ENCODE measurements around the gene ATL3.
"Not testable (repeated sequence)": the region's sequence is repeated elsewhere in the genome, so short reads cannot be mapped to it uniquely, and the experiment has no call there.

Gene ATL3

DNA sequence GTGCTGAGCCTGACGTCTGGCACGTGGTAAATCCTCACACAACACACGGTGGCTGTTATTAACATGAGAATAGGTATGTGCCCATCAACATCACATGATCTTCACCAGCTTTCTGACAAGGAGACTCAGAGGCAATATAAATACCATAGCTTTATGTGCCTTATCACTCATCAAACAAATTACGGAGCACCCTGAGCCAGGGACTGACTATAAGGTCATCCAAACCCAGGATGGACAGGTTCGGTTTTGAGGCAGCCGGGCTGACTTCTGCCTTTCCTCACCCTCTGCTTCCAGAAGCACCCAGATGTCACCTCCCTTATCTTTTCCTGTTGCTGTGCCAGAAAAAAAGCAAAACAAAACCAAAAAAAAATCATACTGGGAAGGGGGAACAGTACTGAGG, 51.2 kb downstream of the ATL3 start:
- DNase-seq, result no peak

DNA sequence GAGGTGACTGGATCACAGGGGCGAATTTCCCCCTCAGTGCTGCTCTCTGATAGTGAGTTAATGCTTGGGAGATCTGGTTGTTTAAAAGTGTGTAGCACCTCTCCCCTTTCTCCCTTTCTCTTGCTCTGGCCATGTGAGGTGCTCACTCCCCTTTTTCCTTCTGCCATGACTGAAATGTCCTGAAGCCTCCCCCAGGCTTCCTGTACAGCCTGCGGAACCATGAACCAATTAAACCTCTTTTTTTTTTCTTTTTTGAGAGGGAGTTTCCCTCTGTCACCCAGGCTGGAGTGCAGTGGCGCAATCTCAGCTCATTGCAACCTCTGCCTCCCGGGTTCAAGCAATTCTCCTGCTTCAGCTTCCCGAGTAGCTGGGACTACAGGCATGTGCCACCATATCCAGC, 53.5 kb downstream of the ATL3 start:
- not testable (repeated sequence) for DNase-seq

DNA sequence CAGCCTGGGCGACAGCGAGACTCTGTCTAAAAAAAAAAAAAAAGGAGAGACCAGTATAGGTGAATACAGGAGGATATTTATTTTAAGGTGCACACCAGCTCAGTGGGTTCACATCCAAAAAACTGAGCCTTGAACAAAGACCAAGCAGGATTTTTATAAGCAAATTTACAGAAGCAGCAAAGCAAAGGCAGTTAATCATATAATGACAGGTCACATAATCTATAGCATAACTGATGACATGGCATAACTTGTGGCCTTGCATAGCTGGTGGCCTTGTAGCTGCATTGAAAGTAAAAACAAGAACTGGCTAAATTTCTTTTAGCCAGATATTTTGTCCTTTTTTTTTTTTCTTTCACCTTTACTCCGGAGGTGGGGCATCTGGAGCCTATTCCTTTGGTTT, 54.2 kb downstream of the ATL3 start:
- DNase-seq, result no peak

DNA sequence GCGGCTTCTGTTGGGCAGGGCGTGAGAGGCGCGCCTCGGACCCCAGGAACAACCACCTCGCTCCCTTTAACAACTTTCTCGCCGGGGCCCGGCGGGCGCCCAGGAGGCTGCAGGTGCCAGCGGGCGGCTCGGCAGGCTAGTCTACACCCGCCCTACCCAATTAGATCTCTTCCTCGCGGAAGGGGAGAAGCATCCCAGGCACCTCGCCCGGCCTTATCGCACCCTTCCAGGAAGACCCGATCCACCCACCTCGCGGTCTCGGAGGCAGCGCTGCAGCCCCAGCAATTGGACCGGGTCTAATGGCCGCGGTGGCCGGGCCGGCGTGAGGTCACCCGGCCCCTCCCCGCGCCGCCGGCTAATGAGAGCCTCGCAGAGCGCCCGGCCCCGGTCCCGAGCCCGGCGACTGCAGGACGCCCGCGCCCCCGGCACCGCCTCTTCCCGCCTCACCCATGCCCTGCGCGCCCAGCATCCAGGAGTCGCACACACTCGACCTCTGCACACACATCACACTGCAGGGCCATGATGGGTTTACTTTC, 57.0 kb downstream of the ATL3 start, which contains the start of gene PLAAT3:
Gene PLAAT3, minus strand, starts transcription at position 298 of the 536 bp plus-strand sequence. CDS start 419 bp downstream, outside the sequence.
- peak; percentile 49 for DNase-seq

DNA sequence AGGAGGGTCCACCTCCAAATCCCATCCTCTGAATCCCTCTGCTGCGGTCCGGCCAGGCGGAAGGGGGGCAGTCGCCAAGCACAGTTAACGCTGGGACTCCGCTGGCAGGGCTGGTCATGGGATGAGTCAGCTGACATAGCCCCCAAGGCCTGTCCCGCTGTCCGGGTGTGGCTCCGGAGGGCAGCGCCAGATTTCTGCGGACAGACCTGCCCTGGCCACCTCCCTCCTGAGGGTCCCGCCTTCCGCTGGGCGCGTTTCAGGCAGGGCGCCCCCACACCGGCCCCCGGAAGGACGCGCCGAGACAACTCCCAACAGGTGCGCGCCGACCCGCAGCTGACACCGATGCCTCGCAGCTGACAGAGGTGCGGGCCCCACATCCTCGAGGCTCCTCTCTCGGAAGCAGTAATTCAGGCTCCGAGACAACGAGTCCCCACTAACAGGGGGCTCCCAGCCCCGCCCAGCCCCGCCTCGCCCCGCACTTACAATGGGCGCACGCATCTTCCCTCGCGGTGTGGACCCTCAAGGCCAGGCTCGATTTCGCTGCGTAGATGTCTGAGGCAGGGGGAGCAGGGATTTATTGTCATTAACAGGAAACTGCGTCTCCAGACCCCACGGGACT, 57.5 kb downstream of the ATL3 start:
- peak; percentile 51 for DNase-seq

DNA sequence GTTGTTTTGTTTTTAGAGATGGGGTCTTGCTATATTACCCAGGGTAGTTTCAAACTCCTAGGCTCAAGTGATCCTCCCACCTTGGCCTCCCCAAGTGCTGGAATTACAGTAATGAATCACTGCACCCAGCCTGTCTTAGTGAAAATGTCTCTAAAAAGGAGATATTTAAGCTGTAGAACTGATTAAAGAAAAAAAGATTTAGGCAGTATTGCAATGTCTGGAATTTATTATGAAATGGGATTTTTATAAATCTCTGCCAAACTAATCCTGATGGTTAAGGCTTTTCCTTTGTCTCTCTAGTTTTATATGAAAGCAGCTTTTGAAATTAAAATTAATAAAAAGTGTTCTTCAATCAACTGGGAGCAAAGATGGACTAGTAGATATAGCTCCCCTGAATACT, 59.0 kb downstream of the ATL3 start:
- DNase-seq, result no peak

DNA sequence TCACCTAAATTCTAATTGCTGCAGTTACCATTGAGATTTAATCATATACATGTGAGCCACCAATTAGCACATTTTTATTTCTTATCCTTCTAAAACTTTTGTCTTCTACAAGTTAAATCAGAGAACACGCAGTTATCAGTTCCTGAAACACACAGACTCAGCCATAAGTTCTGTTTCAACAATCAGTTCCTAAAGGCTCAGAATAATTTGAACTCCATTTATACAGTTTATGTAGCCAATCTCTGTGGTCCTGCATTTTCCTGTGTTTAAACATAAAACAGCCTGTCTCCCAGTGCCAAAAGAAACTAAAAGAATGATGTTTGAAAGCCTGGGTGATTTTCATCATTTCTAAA, 59.8 kb downstream of the ATL3 start:
- DNase-seq, result no peak

DNA sequence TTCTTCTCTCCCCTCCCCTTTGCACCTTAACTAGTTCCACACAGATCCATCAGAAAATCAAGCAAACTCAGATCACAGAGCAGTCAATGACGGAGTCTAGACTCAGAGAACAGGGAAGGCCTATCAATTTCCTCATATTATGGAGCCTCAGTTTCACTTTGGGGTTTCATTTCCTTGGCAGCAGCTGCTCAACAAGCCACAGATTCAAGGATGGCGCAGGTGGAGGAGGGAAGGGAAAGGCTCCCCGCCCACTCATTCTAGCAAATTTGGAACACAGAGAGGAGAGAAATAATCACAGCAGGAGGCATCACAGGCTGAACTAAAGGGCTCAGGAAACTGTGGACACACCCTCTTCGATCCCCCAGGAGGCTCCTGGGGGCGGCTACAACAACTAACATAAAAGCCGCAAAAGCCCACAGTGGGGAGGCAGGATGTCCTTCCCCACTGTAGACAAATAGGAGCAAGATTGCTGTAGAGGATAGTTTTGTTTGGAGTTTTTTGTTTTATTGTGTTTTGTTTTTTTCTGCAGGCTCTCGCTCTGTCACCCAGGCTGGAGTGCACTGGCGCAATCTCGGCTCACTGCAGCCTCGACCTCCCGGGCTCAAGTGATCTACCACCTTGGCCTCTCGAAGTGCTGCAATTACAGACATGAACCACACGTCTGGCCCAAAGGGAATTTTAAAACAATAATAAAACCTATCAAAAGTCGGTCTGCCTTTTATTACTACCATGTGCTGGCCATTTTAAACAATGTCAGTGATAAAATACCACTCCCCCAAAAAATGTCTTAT, 60.4 kb downstream of the ATL3 start:
- DNase-seq, result no peak

DNA sequence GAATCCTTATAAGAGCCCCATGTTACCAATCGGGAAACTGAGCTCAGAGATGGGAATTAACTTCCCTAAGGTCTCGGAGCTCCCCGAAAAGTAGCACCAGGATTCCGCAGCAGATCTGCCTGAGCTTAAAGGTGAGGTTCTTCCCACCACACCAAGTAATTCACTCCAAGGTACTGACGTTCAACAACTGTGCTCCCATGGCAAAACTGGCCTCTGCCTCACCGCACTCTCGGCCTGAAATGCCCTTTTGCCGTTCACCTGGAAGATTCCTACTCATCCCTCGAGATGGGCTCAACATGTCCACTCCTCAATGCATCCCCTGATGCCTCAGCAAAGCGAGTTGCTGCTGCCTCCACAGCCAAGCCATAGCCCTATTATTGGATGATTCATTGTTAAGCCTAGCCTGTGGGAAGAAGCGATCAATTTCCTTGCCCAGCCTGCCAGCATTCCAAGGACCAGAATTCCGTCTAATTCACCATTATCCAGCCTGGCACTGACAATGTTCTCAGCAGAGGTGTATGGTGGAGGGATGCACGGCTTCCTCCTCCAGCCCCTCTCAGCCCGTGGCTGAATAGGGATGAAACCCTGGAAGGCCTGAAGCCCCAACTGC, 61.1 kb downstream of the ATL3 start:
- DNase-seq, result no peak

DNA sequence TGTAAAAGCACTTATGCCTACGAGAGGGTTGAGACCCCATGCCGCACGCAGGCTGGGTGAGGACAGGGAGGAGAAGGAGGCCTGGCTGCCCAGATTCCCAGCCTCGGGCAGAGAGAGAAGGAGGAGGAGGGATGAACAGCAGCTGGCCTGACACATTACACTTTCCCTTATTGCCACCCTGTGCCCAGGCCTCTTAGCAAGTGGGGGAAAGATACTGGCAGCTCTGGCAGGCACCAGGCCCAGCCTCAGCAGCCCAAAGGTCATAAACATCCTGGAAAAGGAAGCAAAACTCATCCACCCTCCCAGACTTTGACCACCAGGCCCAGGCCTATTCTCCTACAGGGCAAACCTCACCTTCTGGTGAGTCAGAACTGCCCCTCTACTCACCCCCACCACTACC, 61.6 kb downstream of the ATL3 start:
- no peak for DNase-seq

DNA sequence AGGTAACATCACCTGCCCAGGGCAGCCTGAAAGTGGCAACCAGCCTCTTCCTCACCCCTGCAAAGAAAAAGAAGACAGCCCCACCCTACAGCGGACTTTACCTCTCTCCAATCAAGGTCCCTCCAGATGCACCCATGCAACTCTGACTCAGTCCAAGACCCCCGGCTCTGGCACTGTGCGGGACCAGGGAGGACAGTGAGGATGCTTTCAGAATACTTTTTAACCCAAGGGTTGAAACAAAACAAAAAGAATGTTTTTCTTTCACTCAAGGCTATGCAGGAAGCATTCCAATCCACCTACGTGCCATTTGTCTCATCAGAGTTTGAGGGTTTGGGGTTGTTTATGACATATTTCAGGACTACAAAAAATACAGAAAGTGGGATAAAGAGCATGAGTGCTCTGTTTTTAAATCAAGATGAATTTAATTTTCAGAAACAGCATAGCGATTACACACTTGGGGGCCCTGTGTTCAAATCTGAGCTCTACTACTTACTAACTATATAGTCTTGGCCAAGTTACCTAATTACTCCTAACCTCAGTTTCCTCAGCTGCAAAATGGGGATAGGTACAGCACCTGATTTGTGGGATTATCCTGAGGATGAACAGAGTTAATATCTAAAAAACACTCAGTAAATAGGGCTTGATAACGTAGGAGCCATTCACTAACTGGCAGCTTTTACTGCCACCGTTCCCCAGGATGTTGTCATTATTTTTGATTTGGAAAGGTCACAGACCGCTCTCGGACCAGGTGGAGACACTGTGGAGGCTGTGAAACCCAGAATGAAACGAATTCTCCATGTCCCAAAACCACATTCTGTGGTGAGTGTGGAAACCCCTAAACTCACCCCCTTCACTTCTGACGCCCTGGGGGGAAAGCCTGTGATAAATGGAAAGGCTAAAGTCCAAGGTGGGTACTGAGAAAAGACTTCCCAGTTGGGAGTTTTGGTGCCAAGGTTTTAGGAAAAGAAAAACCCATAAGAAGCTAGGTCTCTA, 62.5 kb downstream of the ATL3 start:
- DNase-seq, result no peak

DNA sequence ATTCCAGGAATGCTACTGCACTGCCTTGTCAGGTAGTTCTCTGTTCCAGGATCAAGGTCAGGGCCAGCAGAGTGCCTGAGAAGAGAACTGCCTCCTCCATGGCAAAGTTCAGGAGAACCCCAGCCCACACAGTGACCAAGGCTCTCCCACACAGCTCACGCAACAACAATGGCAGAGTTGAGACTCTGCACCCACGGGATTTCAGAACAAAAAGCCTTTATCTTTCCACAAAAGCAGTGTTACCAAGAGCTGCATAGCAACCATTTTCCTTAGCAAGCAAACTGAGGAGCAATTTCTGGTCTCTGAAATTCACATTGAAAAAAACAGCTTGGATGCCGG, 68.0 kb downstream of the ATL3 start:
- DNase-seq, result no peak

DNA sequence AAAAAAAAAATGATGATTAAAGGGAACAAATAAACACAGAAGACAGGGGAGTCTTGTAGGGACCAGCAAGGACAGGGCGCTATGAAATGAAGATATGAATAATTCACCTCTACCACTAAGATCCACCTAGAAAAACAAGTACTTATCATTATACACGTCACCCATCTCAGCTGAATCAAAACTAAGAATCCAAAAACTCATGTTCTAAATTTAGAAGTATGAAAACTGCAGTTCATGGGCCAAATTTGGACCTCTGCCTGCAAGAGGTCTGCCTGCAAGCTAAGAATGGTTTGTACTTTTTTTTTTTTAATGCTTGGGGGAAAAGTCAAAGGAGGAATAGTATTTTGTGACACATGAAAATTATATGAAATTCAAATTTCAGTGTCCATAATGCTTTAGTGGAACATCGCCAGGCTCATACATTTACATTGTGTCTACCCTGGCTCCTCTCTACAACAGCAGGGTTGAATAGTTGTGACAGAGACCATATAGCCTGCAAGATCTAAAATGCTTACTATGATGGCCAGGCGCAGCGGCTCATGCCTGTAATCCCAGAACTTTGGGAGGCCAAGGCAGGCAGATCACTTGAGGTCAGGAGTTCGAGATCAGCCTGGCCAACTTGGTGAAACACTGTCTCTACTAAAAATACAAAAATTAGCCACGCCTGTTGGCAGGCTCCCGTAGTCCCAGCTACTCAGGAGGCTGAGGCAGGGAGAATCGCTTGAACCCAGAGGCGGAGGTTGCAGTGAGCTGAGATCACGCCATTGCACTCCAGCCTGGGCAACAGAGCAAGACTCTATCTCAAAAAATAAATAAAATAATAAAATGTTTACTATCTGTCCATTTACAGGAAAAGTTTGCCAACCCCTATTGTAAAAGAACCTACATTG, 68.6 kb downstream of the ATL3 start:
- not testable (repeated sequence) for DNase-seq

DNA sequence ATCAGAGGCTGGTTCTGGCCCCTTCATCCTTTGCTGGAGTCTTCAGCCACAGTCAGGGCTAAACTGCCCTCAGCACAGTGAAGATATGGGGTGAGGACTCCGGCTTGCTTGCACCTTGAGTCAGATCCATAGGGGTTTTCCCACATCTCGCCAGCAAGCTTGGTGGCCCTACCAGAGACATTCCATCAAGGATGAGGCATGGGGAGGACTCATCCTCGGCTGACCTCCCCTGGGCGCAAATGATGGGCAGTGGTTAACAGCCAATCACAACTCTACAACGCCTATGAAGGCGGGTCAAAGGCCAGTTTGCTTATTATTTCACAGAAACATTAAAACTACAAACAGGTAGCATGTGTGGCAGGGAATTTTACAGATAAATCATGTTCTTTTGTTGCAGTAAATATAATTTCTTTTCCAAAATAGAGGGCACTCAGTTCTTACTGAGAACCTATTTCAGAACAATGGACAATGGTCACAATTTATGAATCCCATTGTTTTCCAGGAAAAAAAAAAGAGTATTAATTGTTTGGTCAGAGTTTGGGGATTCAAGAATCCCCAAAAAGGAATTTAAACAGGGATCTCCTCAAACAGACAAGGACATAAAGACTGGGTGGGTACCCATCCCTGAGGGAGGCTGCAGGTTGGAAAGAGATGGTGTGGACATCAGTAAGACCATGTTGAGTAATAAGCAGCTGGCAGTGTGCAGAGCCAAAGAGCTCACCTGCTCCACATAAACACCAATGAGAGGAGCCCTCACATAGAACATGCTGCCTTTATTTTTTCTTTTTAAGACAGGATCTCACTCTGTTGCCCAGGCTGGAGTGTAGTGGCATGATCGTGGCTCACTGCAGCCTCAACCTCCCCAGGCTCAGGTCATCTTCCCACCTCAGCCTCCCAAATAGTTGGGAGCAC, 71.7 kb downstream of the ATL3 start:
- no peak for DNase-seq

DNA sequence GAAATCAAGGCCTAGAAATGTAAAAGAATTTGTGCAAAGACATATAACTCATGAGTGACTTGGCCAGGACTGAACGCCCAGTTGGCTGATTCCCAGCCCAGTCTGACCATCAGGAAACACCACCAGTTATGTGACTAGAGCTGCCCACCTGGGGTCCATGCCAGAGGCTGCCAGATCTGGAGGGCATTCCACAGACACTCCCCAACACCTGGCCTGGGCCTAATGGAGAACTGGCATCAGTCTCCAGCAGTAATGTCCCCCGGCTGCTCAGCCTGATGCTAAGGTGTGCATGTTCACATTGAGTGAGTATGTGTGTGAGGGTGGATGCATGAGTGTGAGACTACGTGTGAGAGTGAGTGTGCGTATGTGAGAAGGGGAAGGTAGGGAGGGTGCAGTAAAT, 72.6 kb downstream of the ATL3 start:
- no peak for DNase-seq

DNA sequence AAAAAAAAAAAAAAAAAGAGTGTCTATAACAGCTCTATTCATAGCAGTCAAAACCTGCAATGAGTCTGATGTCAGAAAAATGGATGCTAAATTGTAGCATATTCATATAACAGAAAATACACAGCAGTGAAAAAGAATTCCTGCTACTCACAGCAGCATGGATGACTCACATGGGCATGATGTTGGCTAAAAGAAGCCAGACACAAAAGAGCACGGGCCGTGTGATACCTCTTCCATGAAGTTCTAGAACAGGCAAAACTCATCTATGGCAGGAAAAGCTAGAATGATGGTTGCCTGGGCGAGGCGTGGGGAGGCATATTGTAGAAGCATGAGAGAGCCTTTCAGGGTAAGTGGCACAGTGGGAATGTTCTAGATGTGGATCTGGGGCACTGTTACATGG, 75.9 kb downstream of the ATL3 start:
- no peak for DNase-seq

DNA sequence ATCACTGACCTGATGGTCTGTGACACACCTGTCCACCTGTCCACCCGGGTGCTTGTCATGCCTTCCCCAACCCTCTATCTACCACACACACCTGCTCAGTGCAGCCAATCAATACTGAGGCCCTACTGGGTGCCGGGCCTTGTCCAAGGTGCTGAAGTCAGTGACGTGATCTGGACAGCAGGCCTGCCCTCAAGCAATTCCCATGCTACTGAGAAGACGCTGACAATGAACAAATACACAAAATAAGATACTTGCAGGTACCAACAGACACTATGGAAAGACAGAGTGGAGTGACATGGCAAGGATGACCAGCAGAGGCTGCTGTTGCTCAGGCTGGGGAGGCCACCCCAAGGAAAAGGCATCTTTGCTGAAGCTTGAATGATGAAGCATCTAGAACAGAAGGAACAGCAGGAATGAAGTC, 78.2 kb downstream of the ATL3 start:
- no peak for DNase-seq

DNA sequence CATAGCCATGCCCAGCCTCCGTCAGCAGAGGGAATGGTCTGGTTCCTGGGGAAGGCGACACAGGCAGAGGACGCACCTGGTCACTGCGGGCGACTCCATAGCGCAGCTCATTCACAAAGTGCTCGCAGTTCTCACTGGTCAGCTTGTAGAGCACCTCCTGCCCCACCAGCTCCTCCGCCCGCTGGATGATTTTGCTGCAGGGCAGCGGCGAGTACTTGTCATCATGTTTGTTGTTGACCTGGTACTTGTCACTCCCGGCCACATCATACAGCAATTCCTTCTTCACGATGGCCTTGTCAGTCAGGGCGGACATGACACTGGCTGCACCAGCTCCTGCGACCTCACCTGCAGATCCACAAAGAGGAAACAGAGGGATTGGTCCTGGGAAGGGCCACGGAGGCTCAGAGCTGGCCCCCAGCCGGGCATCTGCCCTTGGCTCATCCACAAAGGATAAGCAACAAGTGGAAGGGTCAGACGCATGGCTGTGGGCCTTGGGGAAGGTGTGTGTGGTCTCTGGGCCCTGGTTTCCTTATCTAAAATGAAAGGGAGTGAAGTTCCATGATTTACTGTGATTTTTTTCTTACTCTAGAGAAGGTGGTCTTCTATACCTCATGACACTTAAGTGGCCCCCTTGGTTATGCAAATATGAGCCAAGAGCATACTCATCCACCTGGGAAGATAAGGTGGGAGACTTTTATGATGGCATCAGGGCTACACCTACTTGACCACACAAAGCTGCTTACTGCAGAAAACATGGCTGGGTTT, 81.0 kb downstream of the ATL3 start:
- no peak for DNase-seq

DNA sequence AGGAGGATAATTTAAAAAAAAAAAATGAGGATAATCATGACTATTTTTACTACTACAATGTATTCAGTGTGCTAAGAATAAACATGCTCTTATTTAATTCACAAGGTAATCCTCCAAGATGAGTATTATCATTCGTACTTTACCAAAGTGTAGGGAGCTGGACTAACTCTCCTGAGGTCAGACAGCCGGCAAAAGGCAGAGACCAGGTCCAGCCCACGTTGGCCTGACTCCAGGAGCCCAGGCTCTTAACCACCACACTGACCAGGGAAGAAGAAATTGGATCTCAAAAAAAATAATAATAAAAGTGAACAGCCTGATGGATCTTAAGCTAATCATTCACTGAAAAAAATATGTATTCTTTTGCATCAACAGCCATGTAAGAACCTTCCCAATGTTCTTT, 82.2 kb downstream of the ATL3 start:
- DNase-seq, result no peak
